ENCODE measurements around the gene DDO.

GRCh38 chr6:110410511-110410910 is 4.9 kb downstream of the DDO start:
- TF ChIP-seq, protein P1, sequence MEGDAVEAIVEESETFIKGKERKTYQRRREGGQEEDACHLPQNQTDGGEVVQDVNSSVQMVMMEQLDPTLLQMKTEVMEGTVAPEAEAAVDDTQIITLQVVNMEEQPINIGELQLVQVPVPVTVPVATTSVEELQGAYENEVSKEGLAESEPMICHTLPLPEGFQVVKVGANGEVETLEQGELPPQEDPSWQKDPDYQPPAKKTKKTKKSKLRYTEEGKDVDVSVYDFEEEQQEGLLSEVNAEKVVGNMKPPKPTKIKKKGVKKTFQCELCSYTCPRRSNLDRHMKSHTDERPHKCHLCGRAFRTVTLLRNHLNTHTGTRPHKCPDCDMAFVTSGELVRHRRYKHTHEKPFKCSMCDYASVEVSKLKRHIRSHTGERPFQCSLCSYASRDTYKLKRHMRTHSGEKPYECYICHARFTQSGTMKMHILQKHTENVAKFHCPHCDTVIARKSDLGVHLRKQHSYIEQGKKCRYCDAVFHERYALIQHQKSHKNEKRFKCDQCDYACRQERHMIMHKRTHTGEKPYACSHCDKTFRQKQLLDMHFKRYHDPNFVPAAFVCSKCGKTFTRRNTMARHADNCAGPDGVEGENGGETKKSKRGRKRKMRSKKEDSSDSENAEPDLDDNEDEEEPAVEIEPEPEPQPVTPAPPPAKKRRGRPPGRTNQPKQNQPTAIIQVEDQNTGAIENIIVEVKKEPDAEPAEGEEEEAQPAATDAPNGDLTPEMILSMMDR (conservative IDR thresholded peaks at IDR 0.05; ENCODE audit: low read depth in 2 of 2), result no peak
- TF ChIP-seq REST (IDR thresholded peaks at IDR 0.05; ENCODE audit: unreplicated experiment), result no peak
- no peak for TF ChIP-seq POLR2AphosphoS5 (IDR thresholded peaks at IDR 0.05; ENCODE audit: low read depth)
- no peak for TF ChIP-seq EZH2phosphoT487 (IDR thresholded peaks at IDR 0.05; ENCODE audit: unreplicated experiment)
- TF ChIP-seq EZH2 (IDR thresholded peaks at IDR 0.05; ENCODE audit: low read depth, unreplicated experiment), result no peak
- no peak for TF ChIP-seq JUNB (IDR thresholded peaks at IDR 0.05; ENCODE audit: unreplicated experiment)
- TF ChIP-seq CREB1 (CRISPR knock-in tag; IDR thresholded peaks at IDR 0.05; ENCODE audit: low read depth), result no peak
- no peak for TF ChIP-seq ZNF114 (CRISPR knock-in tag; IDR thresholded peaks at IDR 0.05)
- TF ChIP-seq ZNF331 (CRISPR knock-in tag; IDR thresholded peaks at IDR 0.05; ENCODE audit: low read depth), result no peak
